ENCODE data around the gene PAX8.

PAX8 gene

GRCh38 chr2:113182471-113183260 is 96.1 kb downstream of the PAX8 start:
- DNase-seq (ENCODE audit: low spot score): no peak

- DNase-seq (ENCODE audit: low spot score): no peak
These were observed 97.3 kb downstream of the PAX8 start for GRCh38 chr2:113181258-113182051.

GRCh38 chr2:113180131-113180946 is 98.4 kb downstream of the PAX8 start:
- no peak for DNase-seq (ENCODE audit: low spot score)

- no peak for DNase-seq (ENCODE audit: low spot score)
These were observed 99.2 kb downstream of the PAX8 start for GRCh38 chr2:113179446-113180045.

- no peak for DNase-seq (ENCODE audit: low spot score)
These were observed 99.8 kb downstream of the PAX8 start for GRCh38 chr2:113178891-113179290.

GRCh38 chr2:113178069-113178746 is 100.5 kb downstream of the PAX8 start:
- no peak for DNase-seq (ENCODE audit: low spot score)

- DNase-seq (ENCODE audit: low spot score): no peak
These were observed 101.9 kb downstream of the PAX8 start for GRCh38 chr2:113176696-113177355.

- no peak for DNase-seq (ENCODE audit: low spot score)
These were observed 102.7 kb downstream of the PAX8 start for GRCh38 chr2:113175736-113176695.

GRCh38 chr2:113175042-113175628 is 103.6 kb downstream of the PAX8 start:
- DNase-seq (ENCODE audit: low spot score): no peak

- DNase-seq (ENCODE audit: low spot score): no peak
These were observed 104.4 kb downstream of the PAX8 start for GRCh38 chr2:113174376-113174750.

- DNase-seq (ENCODE audit: low spot score): no peak
These were observed 105.0 kb downstream of the PAX8 start, which contains the start of gene PSD4 for GRCh38 chr2:113173542-113174375. Gene PSD4, plus strand, starts transcription at chr2:113173971. Its CDS starts 8,486 bp downstream, at chr2:113182457.

GRCh38 chr2:113172721-113173541 is 105.8 kb downstream of the PAX8 start:
- no peak for DNase-seq (ENCODE audit: low spot score)

- DNase-seq (ENCODE audit: low spot score): no peak
These were observed 107.2 kb downstream of the PAX8 start for GRCh38 chr2:113171334-113172075.

- DNase-seq (ENCODE audit: low spot score): no peak
These were observed 109.1 kb downstream of the PAX8 start for GRCh38 chr2:113169586-113169985.

GRCh38 chr2:113169002-113169530 is 109.7 kb downstream of the PAX8 start:
- no peak for DNase-seq (ENCODE audit: low spot score)

GRCh38 chr2:113167962-113168340 is 110.8 kb downstream of the PAX8 start:
- no peak for DNase-seq (ENCODE audit: low spot score)

All from AG20443 (cell line).